Uterus (tissue), 2 donors: ENCODE results near the gene AAMP.

Experiments
- POLR2A ChIP-seq, 2 donors: fragments of 450-650 bp; IDR thresholded peaks; one replicate each; pipeline ENCODE4 v1.6.1; 2016; ENCODE audit warnings: antibody characterized with exemption in 2 of 2, mild to moderate bottlenecking in 1 of 2, moderate library complexity in 1 of 2
- TF ChIP-seq, protein P1 (sequence below), 4 experiments: fragments of 200-600 bp in 2 of 4; fragments of 450-650 bp in 2 of 4; sonication (generic) in 2 of 4; IDR thresholded peaks; one replicate each; pipeline ENCODE4 v1.5.1; 2016 to 2019; ENCODE audit warnings: antibody characterized with exemption in 4 of 4, mild to moderate bottlenecking in 2 of 4, moderate library complexity in 1 of 4

DNA sequence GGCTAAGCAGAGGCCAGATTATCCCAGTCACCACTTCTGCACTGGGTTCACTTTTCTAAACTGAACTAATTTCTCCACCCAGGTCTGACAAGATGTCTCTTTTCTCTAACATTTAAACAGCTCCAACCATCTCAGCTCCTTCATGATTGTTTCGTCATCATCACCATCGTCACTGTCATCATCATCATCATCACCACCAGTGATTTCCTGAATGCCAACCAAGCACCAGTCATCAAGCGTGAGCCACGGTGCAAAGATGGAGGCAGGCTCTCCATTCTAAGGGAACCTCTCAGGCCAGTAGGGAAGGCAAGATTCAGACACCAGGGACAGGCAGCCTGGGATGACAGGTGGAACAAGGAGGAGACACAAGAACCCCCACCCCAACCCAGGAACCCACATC lies 47.9 kb upstream of the AAMP start:
- TF ChIP-seq, protein P1, sequence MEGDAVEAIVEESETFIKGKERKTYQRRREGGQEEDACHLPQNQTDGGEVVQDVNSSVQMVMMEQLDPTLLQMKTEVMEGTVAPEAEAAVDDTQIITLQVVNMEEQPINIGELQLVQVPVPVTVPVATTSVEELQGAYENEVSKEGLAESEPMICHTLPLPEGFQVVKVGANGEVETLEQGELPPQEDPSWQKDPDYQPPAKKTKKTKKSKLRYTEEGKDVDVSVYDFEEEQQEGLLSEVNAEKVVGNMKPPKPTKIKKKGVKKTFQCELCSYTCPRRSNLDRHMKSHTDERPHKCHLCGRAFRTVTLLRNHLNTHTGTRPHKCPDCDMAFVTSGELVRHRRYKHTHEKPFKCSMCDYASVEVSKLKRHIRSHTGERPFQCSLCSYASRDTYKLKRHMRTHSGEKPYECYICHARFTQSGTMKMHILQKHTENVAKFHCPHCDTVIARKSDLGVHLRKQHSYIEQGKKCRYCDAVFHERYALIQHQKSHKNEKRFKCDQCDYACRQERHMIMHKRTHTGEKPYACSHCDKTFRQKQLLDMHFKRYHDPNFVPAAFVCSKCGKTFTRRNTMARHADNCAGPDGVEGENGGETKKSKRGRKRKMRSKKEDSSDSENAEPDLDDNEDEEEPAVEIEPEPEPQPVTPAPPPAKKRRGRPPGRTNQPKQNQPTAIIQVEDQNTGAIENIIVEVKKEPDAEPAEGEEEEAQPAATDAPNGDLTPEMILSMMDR (IDR thresholded peaks at IDR 0.05), result no peak
- no peak for TF ChIP-seq POLR2A (IDR thresholded peaks at IDR 0.05)
